ENCODE data around the gene TEKTIP1. TPM values are rescaled to one million over a fixed set of nuclear protein-coding genes. Genes with fewer than 3 reads are reported as not detected.

Gene TEKTIP1
- total and polyA plus RNA-seq, 9 of the 15 experiments (the other 6 are each of a cell fraction or from before 2014, with no cell fraction given): 0.66 TPM; not detected in 8

GRCh38 chr19:3500429-3501101 is 38.4 kb upstream of the TEKTIP1 start, which contains the start of gene DOHH (continued):
- TF ChIP-seq ZNF740 (CRISPR knock-in tag; IDR thresholded peaks at IDR 0.05) (no peak), ZNF740 (tag; IDR thresholded peaks at IDR 0.05) (no peak), FOXO4 (CRISPR knock-in tag; IDR thresholded peaks at IDR 0.05) (no peak), NBN (IDR thresholded peaks at IDR 0.05; ENCODE audit: low read depth) (no peak), PRPF4 (IDR thresholded peaks at IDR 0.05; ENCODE audit: insufficient read depth, low read depth, low read length, poor library complexity, severe bottlenecking) (no peak), WHSC1 (IDR thresholded peaks at IDR 0.05; ENCODE audit: low read length) (no peak), ZSCAN29 (IDR thresholded peaks at IDR 0.05) (no peak), SMARCE1 (IDR thresholded peaks at IDR 0.05) (no peak), RAD21 (CRISPR knock-in tag; conservative IDR thresholded peaks at IDR 0.05 in 1 of 2, IDR thresholded peaks at IDR 0.05 in 1 of 2) (no peak), GABPB1 (CRISPR knock-in tag; IDR thresholded peaks at IDR 0.05) (peak; percentile 88), IRF1 (CRISPR knock-in tag; IDR thresholded peaks at IDR 0.05; ENCODE audit: borderline replicate concordance) (no peak), GTF2A2 (tag; IDR thresholded peaks at IDR 0.05) (peak; percentile 55), ESRRB (CRISPR knock-in tag; IDR thresholded peaks at IDR 0.05; ENCODE audit: borderline replicate concordance) (no peak), ZBTB33 (CRISPR knock-in tag; IDR thresholded peaks at IDR 0.05) (peak; percentile 89), SUPT5H (IDR thresholded peaks at IDR 0.05) (peak; percentile 85), E2F5 (CRISPR knock-in tag; IDR thresholded peaks at IDR 0.05) (no peak), PBX2 (CRISPR knock-in tag; IDR thresholded peaks at IDR 0.05; ENCODE audit: low read depth) (no peak), PBX2 (tag; conservative IDR thresholded peaks at IDR 0.05; ENCODE audit: low read depth) (no peak)

All from K562 (cell line).